OCI-LY3 (cell line): ENCODE data around the gene VIT.

Source experiments
- CTCF ChIP-seq: fragments of 200-600, 300-600 bp; sonication (generic); IDR thresholded peaks from 2 replicates; pipeline ENCODE4 v1.5.1; 2014; ENCODE audit warnings: antibody characterized with exemption, low read length, low read depth
- EZH2phosphoT487 ChIP-seq: fragments of 200-600 bp; shearing (Covaris generic); IDR thresholded peaks from 2 replicates; pipeline ENCODE4 v1.6.1; 2018; ENCODE audit warnings: antibody characterized with exemption, mixed run types, low read depth

- TF ChIP-seq CTCF (no peak), EZH2phosphoT487 (no peak)
These were observed 47.4 kb downstream of the VIT start for GRCh38 chr2:36743954-36744353.
